ENCODE data around the gene ARHGAP26.
"Not testable (repeated sequence)": the region's sequence is repeated elsewhere in the genome, so short reads cannot be mapped to it uniquely, and the experiment has no call there.

The ARHGAP26 gene

GRCh38 chr5:143192191-143192900 is 422.2 kb downstream of the ARHGAP26 start:
- ATAC-seq (replicated peaks) (no peak), DNase-seq (no peak)
- no peak overlapping the region for H3K27ac Mint-ChIP-seq
- peaks cover 6% of the 10 kb centered on the region for H3K36me3 Mint-ChIP-seq (ENCODE audit: insufficient read depth)
- H3K4me1 Mint-ChIP-seq (ENCODE audit: low read depth in 2 of 2): peaks cover 10 to 11% of the 10 kb centered on the region in 2 donors
- no peaks in the 10 kb centered on the region for H3K27me3 Mint-ChIP-seq
- H3K4me3 Mint-ChIP-seq: no peak overlapping the region
- H3K9me3 Mint-ChIP-seq: no peaks in the 10 kb centered on the region

- peaks cover 3 to 6% of the 10 kb centered on the region in 2 donors for H3K4me1 Mint-ChIP-seq (ENCODE audit: low read depth in 2 of 2)
- no peaks in the 10 kb centered on the region for H3K9me3 Mint-ChIP-seq
- no peak overlapping the region for H3K27ac Mint-ChIP-seq
- H3K27me3 Mint-ChIP-seq: no peaks in the 10 kb centered on the region
- H3K4me3 Mint-ChIP-seq: no peak overlapping the region
- no peak for DNase-seq
- ATAC-seq (replicated peaks): no peak
- H3K36me3 Mint-ChIP-seq (ENCODE audit: insufficient read depth): peaks cover 6% of the 10 kb centered on the region
Observed at GRCh38 chr5:143194206-143194605, 424.0 kb downstream of the ARHGAP26 start.

GRCh38 chr5:143194713-143195112 is 424.5 kb downstream of the ARHGAP26 start:
- Mint-ChIP-seq H3K4me3 (no peak overlapping the region), H3K27me3 (no peaks in the 10 kb centered on the region), H3K9me3 (no peaks in the 10 kb centered on the region), H3K36me3 (ENCODE audit: insufficient read depth) (peaks cover 6% of the 10 kb centered on the region), H3K27ac (no peak overlapping the region), H3K4me1 (ENCODE audit: low read depth in 2 of 2) (peaks cover 3 to 6% of the 10 kb centered on the region in 2 donors)
- ATAC-seq (replicated peaks) (no peak), DNase-seq (no peak)

- H3K4me3 Mint-ChIP-seq: no peak overlapping the region
- H3K27ac Mint-ChIP-seq: no peak overlapping the region
- no peaks in the 10 kb centered on the region for H3K9me3 Mint-ChIP-seq
- DNase-seq (no peak), ATAC-seq (replicated peaks) (no peak)
- peaks cover 3 to 6% of the 10 kb centered on the region in 2 donors for H3K4me1 Mint-ChIP-seq (ENCODE audit: low read depth in 2 of 2)
- H3K27me3 Mint-ChIP-seq: no peaks in the 10 kb centered on the region
- no peaks in the 10 kb centered on the region for H3K36me3 Mint-ChIP-seq (ENCODE audit: insufficient read depth)
Observed at GRCh38 chr5:143195491-143195890, 425.3 kb downstream of the ARHGAP26 start.

- H3K36me3 Mint-ChIP-seq (ENCODE audit: insufficient read depth): no peaks in the 10 kb centered on the region
- no peaks in the 10 kb centered on the region for H3K27me3 Mint-ChIP-seq
- DNase-seq: no peak
- peaks cover 6% of the 10 kb centered on the region in 2 donors for H3K4me1 Mint-ChIP-seq (ENCODE audit: low read depth in 2 of 2)
- H3K27ac Mint-ChIP-seq: no peak overlapping the region
- no peak for ATAC-seq (replicated peaks)
- H3K9me3 Mint-ChIP-seq: no peaks in the 10 kb centered on the region
- no peak overlapping the region for H3K4me3 Mint-ChIP-seq
Observed at GRCh38 chr5:143196601-143197259, 426.6 kb downstream of the ARHGAP26 start.

GRCh38 chr5:143197260-143197656 is 427.1 kb downstream of the ARHGAP26 start:
- no peak overlapping the region for H3K27ac Mint-ChIP-seq
- H3K27me3 Mint-ChIP-seq: no peaks in the 10 kb centered on the region
- ATAC-seq (replicated peaks): no peak

GRCh38 chr5:143198332-143198731 is 428.2 kb downstream of the ARHGAP26 start:
- no peak for DNase-seq
- no peak overlapping the region for H3K27ac Mint-ChIP-seq
- ATAC-seq (replicated peaks): no peak
- H3K36me3 Mint-ChIP-seq (ENCODE audit: insufficient read depth): no peaks in the 10 kb centered on the region
- H3K4me3 Mint-ChIP-seq: no peak overlapping the region
- peaks cover 6 to 8% of the 10 kb centered on the region in 2 donors for H3K4me1 Mint-ChIP-seq (ENCODE audit: low read depth in 2 of 2)
- H3K27me3 Mint-ChIP-seq: no peaks in the 10 kb centered on the region
- H3K9me3 Mint-ChIP-seq: no peaks in the 10 kb centered on the region

More at GRCh38 chr5:143197260-143197656, 427.1 kb downstream of the ARHGAP26 start:
- Mint-ChIP-seq H3K4me3 (no peak overlapping the region), H3K9me3 (no peaks in the 10 kb centered on the region), H3K4me1 (ENCODE audit: low read depth in 2 of 2) (peaks cover 5 to 6% of the 10 kb centered on the region in 2 donors), H3K36me3 (ENCODE audit: insufficient read depth) (no peaks in the 10 kb centered on the region)
- no peak for DNase-seq

GRCh38 chr5:143199161-143199560 is 429.0 kb downstream of the ARHGAP26 start:
- H3K36me3 Mint-ChIP-seq (ENCODE audit: insufficient read depth): no peaks in the 10 kb centered on the region

GRCh38 chr5:143199843-143200242 is 429.7 kb downstream of the ARHGAP26 start:
- Mint-ChIP-seq H3K36me3 (ENCODE audit: insufficient read depth) (no peaks in the 10 kb centered on the region), H3K9me3 (no peaks in the 10 kb centered on the region), H3K27me3 (no peaks in the 10 kb centered on the region), H3K4me3 (no peak overlapping the region), H3K27ac (no peak overlapping the region), H3K4me1 (ENCODE audit: low read depth in 2 of 2) (peaks cover 3 to 12% of the 10 kb centered on the region in 2 donors)
- no peak for DNase-seq
- ATAC-seq (replicated peaks): no peak

More at GRCh38 chr5:143199161-143199560, 429.0 kb downstream of the ARHGAP26 start:
- H3K4me1 Mint-ChIP-seq (ENCODE audit: low read depth in 2 of 2): peaks cover 6 to 8% of the 10 kb centered on the region in 2 donors
- no peak for DNase-seq
- no peak overlapping the region for H3K4me3 Mint-ChIP-seq
- H3K27me3 Mint-ChIP-seq: no peaks in the 10 kb centered on the region
- no peak for ATAC-seq (replicated peaks)
- H3K27ac Mint-ChIP-seq: no peak overlapping the region
- no peaks in the 10 kb centered on the region for H3K9me3 Mint-ChIP-seq

- Mint-ChIP-seq H3K4me1 (ENCODE audit: low read depth in 2 of 2) (peaks cover 14 to 23% of the 10 kb centered on the region in 2 donors), H3K9me3 (no peaks in the 10 kb centered on the region), H3K4me3 (no peak overlapping the region), H3K27me3 (no peaks in the 10 kb centered on the region), H3K27ac (no peak overlapping the region), H3K36me3 (ENCODE audit: insufficient read depth) (peaks cover 5% of the 10 kb centered on the region)
- no peak for DNase-seq
- ATAC-seq (replicated peaks): no peak
Observed at GRCh38 chr5:143200781-143201398, 430.7 kb downstream of the ARHGAP26 start.

GRCh38 chr5:143201589-143201988 is 431.4 kb downstream of the ARHGAP26 start:
- Mint-ChIP-seq H3K27me3 (no peaks in the 10 kb centered on the region), H3K9me3 (no peaks in the 10 kb centered on the region), H3K4me3 (no peak overlapping the region), H3K4me1 (ENCODE audit: low read depth in 2 of 2) (peaks cover 20 to 30% of the 10 kb centered on the region in 2 donors), H3K36me3 (ENCODE audit: insufficient read depth) (peaks cover 7% of the 10 kb centered on the region), H3K27ac (no peak overlapping the region)
- DNase-seq (no peak), ATAC-seq (replicated peaks) (no peak)

GRCh38 chr5:143203301-143203956 is 433.3 kb downstream of the ARHGAP26 start:
- H3K36me3 Mint-ChIP-seq (ENCODE audit: insufficient read depth); H3K9me3 Mint-ChIP-seq; ATAC-seq (replicated peaks); DNase-seq; H3K4me3 Mint-ChIP-seq; H3K27me3 Mint-ChIP-seq; H3K27ac Mint-ChIP-seq: not testable (repeated sequence)
- peaks cover 24 to 44% of the 10 kb centered on the region in 2 donors for H3K4me1 Mint-ChIP-seq (ENCODE audit: low read depth in 2 of 2)

GRCh38 chr5:143204474-143205246 is 434.5 kb downstream of the ARHGAP26 start:
- no peak for ATAC-seq (replicated peaks)
- Mint-ChIP-seq H3K27ac (peak overlapping the region; percentile 36 to 91), H3K4me3 (no peak overlapping the region), H3K27me3 (no peaks in the 10 kb centered on the region), H3K36me3 (ENCODE audit: insufficient read depth) (peaks cover 11% of the 10 kb centered on the region), H3K4me1 (ENCODE audit: low read depth in 2 of 2) (peaks cover 24 to 44% of the 10 kb centered on the region in 2 donors), H3K9me3 (no peaks in the 10 kb centered on the region)
- no peak for DNase-seq

All from effector memory CD8-positive, alpha-beta T cell (primary cell).